ENCODE results near the gene CTR9.

CTR9 gene

DNA sequence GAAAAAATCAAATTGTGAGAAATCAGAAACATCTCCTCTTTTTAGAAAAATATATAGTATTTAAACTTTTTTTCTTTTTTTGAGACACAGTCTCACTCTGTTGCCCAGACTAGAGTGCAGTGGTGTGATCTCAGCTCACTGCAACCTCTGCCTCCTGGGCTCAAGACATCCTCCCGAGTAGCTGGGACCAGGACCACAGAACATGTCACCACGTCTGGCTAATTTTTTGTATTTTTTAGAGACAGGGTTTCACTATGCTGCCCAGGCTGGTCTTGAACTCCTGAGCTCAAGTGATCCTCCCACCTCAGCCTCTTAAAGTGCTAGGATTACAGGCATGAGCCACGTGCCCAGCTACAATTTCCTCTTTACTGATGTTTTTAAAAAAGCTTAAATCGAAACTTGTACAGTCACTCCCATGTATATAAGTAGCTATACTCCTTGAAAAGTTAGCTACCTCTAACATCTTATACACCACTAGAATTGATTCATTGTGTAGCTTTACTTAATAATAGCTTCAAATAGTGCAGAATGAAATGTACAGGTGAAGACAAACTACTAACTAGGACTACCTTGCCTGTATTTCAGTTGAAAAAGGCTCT lies 47.4 kb downstream of the CTR9 start:
- Histone ChIP-seq H3F3A (ENCODE audit: insufficient read depth, low read length) (peaks cover 43% of the 10 kb centered on the region), H3K4me3 (ENCODE audit: low read length) (no peak overlapping the region), H3K27ac (ENCODE audit: low read length) (no peak overlapping the region), H3K9ac (ENCODE audit: low read length) (no peak overlapping the region), H3K79me2 (ENCODE audit: low read length) (peaks cover 3% of the 10 kb centered on the region), H3K4me1 (ENCODE audit: low read length) (no peaks in the 10 kb centered on the region), H2AFZ (ENCODE audit: low read length) (no peak overlapping the region), H4K20me1 (ENCODE audit: insufficient read depth, low read length) (no peaks in the 10 kb centered on the region), H3K9me2 (replicated peaks; ENCODE audit: insufficient read depth, low read length) (no peaks in the 10 kb centered on the region), H3K9me3 (replicated peaks; ENCODE audit: insufficient read depth, low read length) (no peaks in the 10 kb centered on the region), H3K4me2 (ENCODE audit: low read depth, low read length) (no peak overlapping the region), H3K36me3 (replicated peaks; ENCODE audit: insufficient read depth, low read length) (peaks cover 47% of the 10 kb centered on the region), H3K27me3 (replicated peaks; ENCODE audit: insufficient read depth, low read length) (no peaks in the 10 kb centered on the region)
- no peak for DNase-seq
- TF ChIP-seq, protein P1, sequence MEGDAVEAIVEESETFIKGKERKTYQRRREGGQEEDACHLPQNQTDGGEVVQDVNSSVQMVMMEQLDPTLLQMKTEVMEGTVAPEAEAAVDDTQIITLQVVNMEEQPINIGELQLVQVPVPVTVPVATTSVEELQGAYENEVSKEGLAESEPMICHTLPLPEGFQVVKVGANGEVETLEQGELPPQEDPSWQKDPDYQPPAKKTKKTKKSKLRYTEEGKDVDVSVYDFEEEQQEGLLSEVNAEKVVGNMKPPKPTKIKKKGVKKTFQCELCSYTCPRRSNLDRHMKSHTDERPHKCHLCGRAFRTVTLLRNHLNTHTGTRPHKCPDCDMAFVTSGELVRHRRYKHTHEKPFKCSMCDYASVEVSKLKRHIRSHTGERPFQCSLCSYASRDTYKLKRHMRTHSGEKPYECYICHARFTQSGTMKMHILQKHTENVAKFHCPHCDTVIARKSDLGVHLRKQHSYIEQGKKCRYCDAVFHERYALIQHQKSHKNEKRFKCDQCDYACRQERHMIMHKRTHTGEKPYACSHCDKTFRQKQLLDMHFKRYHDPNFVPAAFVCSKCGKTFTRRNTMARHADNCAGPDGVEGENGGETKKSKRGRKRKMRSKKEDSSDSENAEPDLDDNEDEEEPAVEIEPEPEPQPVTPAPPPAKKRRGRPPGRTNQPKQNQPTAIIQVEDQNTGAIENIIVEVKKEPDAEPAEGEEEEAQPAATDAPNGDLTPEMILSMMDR (IDR thresholded peaks at IDR 0.05; ENCODE audit: low read length): no peak
- TF ChIP-seq EZH2 (optimal IDR thresholded peaks at IDR 0.05; ENCODE audit: low read depth, low read length): no peak
- TF ChIP-seq EZH2phosphoT487 (IDR thresholded peaks at IDR 0.05; ENCODE audit: low read length): no peak

DNA sequence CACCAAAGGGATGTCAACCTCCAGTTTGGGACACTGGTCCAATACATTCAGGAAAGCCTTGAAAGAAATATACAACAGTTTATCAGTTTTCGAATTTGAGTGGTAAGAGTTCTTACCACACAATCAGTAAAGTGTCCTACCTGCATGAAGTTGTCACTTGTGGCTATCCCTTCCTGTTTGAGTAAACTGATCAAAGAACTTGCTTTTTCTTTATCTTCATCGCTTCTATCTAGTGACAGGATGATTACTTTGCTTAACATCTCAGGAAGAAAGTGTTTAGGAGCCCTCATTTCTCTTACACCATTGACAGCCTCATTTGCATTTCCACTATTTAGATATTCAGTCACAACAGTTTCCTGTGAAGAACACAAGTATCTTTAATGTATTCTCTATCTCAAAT lies 49.2 kb downstream of the CTR9 start:
- H3K4me3 ChIP-seq (ENCODE audit: low read length): no peak overlapping the region
- no peak overlapping the region for H3K4me2 ChIP-seq (ENCODE audit: low read depth, low read length)
- peaks cover 22% of the 10 kb centered on the region for H3K79me2 ChIP-seq (ENCODE audit: low read length)
- H3F3A ChIP-seq (ENCODE audit: insufficient read depth, low read length): peaks cover 55% of the 10 kb centered on the region
- no peaks in the 10 kb centered on the region for H3K4me1 ChIP-seq (ENCODE audit: low read length)
- H2AFZ ChIP-seq (ENCODE audit: low read length): no peak overlapping the region
- TF ChIP-seq EZH2 (optimal IDR thresholded peaks at IDR 0.05; ENCODE audit: low read depth, low read length): no peak
- TF ChIP-seq EZH2phosphoT487 (IDR thresholded peaks at IDR 0.05; ENCODE audit: low read length): no peak
- TF ChIP-seq, protein P1 (IDR thresholded peaks at IDR 0.05; ENCODE audit: low read length): no peak
- no peaks in the 10 kb centered on the region for H3K9me3 ChIP-seq (replicated peaks; ENCODE audit: insufficient read depth, low read length)
- no peaks in the 10 kb centered on the region for H4K20me1 ChIP-seq (ENCODE audit: insufficient read depth, low read length)
- H3K9ac ChIP-seq (ENCODE audit: low read length): no peak overlapping the region
- peaks cover 65% of the 10 kb centered on the region for H3K36me3 ChIP-seq (replicated peaks; ENCODE audit: insufficient read depth, low read length)
- H3K9me2 ChIP-seq (replicated peaks; ENCODE audit: insufficient read depth, low read length): no peaks in the 10 kb centered on the region
- DNase-seq: no peak
- no peak overlapping the region for H3K27ac ChIP-seq (ENCODE audit: low read length)
- no peaks in the 10 kb centered on the region for H3K27me3 ChIP-seq (replicated peaks; ENCODE audit: insufficient read depth, low read length)

DNA sequence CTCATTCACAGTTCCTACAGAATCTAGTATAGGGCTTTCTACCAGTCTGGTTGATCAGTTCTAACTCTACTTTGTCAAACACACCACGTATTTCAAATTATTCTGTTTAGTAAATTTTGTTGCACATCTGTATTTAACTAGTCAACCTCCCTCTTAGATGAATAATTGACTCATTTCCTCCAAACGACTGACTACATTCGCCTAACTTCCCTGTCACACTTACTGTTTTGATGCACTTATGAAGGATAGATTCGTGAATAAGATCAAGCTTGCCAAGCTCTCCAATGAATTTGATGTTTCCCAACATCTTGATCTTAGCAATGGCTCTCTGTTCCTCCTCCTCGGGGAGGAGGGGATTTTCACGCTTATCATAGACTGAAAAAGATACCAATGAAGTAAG lies 52.6 kb downstream of the CTR9 start:
- no peak overlapping the region for H3K9ac ChIP-seq (ENCODE audit: low read length)
- H2AFZ ChIP-seq (ENCODE audit: low read length): no peak overlapping the region
- H4K20me1 ChIP-seq (ENCODE audit: insufficient read depth, low read length): no peaks in the 10 kb centered on the region; the same call in 1 of the 2 replicates
- peaks cover 33% of the 10 kb centered on the region for H3F3A ChIP-seq (ENCODE audit: insufficient read depth, low read length)
- H3K27me3 ChIP-seq (replicated peaks; ENCODE audit: insufficient read depth, low read length): no peaks in the 10 kb centered on the region
- no peaks in the 10 kb centered on the region for H3K9me2 ChIP-seq (replicated peaks; ENCODE audit: insufficient read depth, low read length)
- peaks cover 11% of the 10 kb centered on the region for H3K4me1 ChIP-seq (ENCODE audit: low read length)
- H3K9me3 ChIP-seq (replicated peaks; ENCODE audit: insufficient read depth, low read length): no peaks in the 10 kb centered on the region
- no peak overlapping the region for H3K4me3 ChIP-seq (ENCODE audit: low read length)
- TF ChIP-seq, protein P1 (IDR thresholded peaks at IDR 0.05; ENCODE audit: low read length): no peak
- TF ChIP-seq EZH2phosphoT487 (IDR thresholded peaks at IDR 0.05; ENCODE audit: low read length) (no peak), EZH2 (optimal IDR thresholded peaks at IDR 0.05; ENCODE audit: low read depth, low read length) (no peak)
- H3K79me2 ChIP-seq (ENCODE audit: low read length): peaks cover 53% of the 10 kb centered on the region
- no peak overlapping the region for H3K27ac ChIP-seq (ENCODE audit: low read length)
- no peak overlapping the region for H3K4me2 ChIP-seq (ENCODE audit: low read depth, low read length)
- H3K36me3 ChIP-seq (replicated peaks; ENCODE audit: insufficient read depth, low read length): peaks cover 66% of the 10 kb centered on the region
- DNase-seq: no peak
